Panc1 (cell line): ENCODE data around the gene GAS2.

ENCODE experiments used
- POLR2AphosphoS5 ChIP-seq: IDR thresholded peaks from 2 replicates; pipeline ENCODE4 v1.6.1; 2012; ENCODE audit warnings: mild to moderate bottlenecking, low read depth, low read length, moderate library complexity
- SIN3A ChIP-seq: IDR thresholded peaks from 2 replicates; pipeline ENCODE4 v1.6.1; 2012; ENCODE audit warnings: low read depth, mild to moderate bottlenecking, low read length, moderate library complexity, borderline replicate concordance; ENCODE audit not compliant: insufficient read depth
- TCF7L2 ChIP-seq: IDR thresholded peaks from 2 replicates; pipeline ENCODE4 v1.6.1; 2011; ENCODE audit warnings: mild to moderate bottlenecking, low read depth, low read length, inconsistent platforms
- TF ChIP-seq, protein P1 (sequence below): fragments of 450-650 bp; IDR thresholded peaks from 2 replicates; pipeline ENCODE4 v1.5.1; 2017; ENCODE audit warnings: mild to moderate bottlenecking

DNA sequence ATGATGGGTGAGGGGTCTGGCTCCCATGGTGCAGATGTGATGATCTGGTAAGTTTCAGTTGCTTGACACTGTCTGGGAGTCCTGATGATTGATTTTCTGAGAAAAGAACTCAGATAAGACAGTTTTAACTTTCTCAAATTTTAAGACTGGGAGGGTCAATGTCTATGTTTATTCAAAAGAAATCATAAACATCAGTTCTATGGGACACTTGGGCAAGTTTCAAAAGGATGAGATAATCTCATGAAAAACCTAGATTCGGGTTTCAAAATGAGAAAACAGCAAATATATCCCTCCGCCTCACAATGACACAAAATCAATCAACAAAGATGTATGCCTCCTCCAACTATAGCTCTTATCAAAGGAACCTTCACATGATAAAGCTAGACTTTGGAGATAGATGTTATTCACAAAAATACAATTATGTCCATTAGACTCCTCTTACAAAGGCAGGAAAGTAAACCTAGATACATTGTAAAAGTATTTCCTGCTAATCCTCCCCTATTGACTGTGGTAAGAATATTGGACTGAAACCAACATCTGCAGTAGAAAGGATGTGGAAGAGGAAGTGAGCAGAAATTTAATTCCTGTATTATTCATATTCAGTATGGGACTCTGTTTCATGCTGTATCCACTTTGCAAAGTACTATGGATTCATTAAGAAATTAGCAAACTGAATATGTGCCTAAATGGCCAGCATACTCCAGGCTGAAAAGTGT is 141.6 kb downstream of the GAS2 start:
- TF ChIP-seq, protein P1, sequence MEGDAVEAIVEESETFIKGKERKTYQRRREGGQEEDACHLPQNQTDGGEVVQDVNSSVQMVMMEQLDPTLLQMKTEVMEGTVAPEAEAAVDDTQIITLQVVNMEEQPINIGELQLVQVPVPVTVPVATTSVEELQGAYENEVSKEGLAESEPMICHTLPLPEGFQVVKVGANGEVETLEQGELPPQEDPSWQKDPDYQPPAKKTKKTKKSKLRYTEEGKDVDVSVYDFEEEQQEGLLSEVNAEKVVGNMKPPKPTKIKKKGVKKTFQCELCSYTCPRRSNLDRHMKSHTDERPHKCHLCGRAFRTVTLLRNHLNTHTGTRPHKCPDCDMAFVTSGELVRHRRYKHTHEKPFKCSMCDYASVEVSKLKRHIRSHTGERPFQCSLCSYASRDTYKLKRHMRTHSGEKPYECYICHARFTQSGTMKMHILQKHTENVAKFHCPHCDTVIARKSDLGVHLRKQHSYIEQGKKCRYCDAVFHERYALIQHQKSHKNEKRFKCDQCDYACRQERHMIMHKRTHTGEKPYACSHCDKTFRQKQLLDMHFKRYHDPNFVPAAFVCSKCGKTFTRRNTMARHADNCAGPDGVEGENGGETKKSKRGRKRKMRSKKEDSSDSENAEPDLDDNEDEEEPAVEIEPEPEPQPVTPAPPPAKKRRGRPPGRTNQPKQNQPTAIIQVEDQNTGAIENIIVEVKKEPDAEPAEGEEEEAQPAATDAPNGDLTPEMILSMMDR: no peak
- no peak for TF ChIP-seq POLR2AphosphoS5
- no peak for TF ChIP-seq SIN3A
- TF ChIP-seq TCF7L2: no peak
